ENCODE measurements around the gene SBSN.
A peak's percentile ranks its signal among the peaks of the same experiment; 100 is the strongest.

The SBSN gene, protein sequence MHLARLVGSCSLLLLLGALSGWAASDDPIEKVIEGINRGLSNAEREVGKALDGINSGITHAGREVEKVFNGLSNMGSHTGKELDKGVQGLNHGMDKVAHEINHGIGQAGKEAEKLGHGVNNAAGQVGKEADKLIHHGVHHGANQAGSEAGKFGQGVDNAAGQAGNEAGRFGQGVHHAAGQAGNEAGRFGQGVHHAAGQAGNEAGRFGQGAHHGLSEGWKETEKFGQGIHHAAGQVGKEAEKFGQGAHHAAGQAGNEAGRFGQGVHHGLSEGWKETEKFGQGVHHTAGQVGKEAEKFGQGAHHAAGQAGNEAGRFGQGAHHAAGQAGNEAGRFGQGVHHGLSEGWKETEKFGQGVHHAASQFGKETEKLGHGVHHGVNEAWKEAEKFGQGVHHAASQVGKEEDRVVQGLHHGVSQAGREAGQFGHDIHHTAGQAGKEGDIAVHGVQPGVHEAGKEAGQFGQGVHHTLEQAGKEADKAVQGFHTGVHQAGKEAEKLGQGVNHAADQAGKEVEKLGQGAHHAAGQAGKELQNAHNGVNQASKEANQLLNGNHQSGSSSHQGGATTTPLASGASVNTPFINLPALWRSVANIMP

DNA sequence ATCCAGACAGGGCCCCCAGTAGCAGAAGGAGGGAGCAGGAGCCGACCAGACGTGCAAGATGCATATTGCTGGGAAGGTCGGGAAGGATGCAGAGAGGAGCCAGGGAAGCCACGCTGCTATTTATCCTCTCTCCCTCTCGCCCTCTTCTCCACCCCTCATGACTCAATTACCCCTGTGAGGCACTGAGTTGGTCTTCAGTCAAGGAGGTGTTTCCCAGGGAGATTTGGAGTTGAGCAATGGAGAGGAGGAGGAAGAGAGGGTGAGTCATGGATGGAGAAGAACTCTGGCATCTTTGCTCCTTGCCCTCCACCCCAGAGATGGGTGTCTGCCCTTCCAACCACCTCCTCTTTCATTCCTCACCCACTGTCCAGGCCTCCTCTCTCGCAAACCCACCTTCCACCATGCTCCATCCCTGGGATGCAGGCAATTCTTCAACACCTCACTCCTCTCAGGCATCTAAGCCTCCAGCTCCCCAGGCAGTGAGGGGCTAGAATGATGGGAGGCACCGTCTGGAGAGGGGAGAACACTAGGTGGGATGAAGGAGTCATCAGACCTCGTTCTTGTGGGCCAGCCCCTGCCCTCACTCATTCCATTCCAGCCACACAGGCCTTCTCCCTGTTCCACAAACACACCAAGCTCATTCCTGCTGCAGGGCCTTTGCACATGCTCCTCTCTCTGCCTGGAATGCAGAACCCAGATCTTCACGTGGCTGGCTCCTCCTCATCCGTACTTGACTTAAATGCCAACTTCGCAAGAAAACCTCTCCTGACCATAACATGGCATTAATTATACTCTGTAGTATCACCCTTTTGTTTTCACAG lies at the start of gene SBSN:
SBSN (minus strand) TSS at position 94 of the 821 bp plus-strand sequence; CDS start at position 64, 30 bp downstream.
- no peak for DNase-seq

DNA sequence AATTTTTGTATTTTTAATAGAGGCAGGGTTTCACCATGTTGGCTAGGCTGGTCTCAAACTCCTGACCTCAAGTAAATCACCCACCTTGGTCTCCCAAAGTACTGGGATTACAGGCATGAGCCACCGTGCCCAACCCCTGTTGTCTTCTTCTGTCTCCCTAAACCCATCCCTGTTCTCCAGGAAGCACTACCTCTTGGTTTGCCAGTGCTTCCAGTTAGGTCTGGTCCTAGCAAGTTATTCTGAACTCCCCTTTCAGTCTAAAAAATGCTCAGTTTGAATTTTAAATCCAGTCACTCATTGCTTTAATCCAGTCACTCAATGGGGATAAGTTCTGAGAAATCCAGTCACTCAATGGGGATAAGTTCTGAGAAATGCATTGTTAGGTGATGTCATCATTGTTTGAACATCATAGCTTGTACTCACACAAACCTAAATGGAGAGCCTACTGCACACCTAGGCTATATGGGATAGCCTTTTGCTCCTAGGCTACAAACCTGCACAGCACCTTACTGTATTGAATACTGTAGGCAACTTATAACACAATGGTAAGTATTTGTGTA lies 43.4 kb upstream of the SBSN start:
- no peak for DNase-seq

DNA sequence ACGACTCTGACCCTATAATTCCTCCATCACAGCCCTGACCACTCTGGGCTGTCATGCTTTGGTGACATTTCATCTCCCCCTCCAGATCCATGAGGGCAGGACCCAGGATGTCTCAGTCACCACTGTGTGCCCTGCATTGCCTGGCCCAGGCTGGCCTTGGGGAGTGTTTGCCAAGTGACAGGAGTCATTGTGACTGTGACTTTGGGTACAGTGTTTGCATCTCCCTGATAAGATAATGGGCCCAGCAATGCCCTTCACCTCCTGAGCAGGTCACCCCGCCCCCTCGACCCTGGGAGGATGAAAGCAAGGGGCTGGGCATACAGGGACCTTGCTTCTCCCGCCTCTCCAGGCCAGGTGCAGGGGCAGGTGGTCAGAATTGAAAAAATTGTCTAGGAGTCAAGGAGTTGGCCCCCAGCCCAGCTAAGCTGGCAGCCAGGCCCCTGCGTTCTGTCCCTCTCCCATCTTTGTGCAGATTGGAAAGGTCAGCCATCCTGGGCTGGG lies 41.2 kb upstream of the SBSN start:
- DNase-seq, result no peak

DNA sequence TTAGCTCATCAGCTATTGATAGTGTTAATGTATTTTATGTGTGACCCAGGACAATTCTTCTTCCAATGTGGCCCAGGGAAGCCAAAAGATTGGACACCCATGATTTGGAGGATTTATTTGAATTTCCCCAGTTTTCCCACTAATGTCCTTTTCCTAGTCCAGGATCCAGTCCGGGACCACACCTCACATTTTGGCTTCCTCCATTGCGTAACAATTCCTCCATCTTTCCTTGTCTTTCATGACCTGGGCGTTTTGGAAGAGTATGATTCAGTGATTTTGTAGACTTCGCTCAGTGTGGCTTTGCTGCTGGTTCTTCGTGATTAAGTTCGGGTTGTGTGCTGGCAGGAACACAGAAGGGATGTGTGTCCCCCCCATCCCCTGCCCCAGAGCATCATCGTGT lies 38.6 kb upstream of the SBSN start:
- DNase-seq, result no peak

DNA sequence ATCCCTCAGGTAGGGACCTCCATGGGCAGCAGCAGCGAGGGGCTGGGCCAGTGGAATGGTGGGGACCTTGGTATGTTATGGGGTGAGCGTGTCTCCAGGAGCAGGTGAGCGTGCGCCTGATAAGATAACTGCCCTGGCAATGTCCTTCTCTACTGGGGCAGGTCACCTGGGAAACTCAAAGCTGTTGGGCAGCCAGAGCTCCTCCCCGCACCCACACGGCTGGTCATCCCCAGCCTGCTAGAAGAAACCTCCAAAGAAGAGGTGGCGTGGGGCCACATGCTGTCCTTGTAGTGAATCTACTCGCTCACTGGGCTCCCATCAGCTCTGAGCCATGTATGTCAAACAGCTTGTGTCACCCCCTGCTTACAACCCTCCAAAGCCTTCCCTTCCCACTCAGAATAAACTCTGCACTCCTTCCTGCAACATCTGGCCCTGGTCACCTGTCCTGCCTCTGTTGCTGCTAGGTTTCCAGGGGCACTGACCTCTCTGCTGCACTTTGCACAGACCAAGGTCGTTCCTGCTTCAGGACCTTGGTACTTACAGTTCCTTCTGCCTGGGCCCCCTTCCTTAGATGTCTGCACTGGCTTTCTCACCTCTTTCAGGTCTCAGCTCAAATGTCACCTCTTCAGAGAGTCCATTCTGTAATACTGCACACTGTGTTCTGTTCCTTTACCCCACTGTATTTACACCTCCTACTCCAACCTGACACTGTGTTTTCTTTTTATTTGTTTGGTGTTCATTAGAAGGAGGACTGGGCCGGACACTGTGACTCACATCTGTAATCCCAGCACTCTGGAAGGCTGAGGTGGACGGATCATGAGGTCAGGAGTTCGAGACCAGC lies 37.1 kb upstream of the SBSN start:
- no peak for DNase-seq

DNA sequence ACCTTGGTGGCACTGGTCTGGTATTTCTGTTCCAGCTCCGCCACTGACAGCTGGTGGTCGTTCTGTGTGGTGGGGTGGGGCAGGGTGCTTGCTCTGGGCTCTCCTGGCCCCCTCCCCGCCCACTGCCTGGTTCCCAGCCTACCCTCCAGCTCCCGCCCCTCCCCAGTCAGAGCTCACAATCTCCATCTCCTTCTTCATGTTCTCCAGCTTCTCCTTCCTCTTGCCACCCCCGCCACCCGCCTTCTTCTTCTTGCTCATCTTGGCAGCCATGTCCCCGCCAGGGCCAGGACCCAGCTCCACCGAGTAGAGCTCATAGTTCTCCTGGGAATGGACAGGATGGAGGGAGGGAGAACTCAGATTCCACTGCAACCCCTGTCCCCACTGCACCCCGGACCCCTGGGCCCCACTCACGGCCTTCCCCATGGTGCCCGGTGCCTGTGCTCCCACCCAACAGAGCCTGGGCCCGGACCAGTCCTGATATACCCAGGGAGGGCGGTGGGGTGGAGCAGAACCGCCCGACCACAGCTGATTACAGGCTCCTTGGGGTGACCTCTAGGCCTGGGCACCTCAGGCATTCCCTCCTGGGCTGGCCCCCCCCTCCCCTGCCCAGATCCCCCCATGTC lies 35.2 kb upstream of the SBSN start, which contains the start of gene ATP4A:
ATP4A (minus strand) TSS at position 452 of the 623 bp plus-strand sequence; CDS start at position 423, 29 bp downstream.
- DNase-seq, result no peak

DNA sequence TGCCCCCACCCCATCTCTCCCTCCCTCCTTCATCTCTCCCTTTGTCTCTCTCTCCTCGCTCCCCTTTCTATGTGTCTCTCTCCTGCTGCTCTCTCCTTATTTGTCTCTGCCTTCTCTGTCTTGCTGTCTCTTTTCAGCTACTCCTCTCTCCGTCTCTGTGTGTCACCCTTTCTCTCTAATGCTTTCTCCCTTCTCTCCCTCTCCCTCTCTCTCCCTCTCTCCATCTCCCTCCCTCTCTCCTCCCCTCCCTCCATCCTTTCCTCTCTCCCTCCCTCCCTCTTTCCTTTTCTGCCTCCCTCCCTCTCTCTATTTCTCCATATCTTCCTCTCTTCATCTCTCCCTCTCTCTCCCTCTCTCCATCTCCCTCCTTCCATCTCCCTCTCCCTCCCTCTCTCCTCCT lies 34.7 kb upstream of the SBSN start:
- DNase-seq, result no peak

DNA sequence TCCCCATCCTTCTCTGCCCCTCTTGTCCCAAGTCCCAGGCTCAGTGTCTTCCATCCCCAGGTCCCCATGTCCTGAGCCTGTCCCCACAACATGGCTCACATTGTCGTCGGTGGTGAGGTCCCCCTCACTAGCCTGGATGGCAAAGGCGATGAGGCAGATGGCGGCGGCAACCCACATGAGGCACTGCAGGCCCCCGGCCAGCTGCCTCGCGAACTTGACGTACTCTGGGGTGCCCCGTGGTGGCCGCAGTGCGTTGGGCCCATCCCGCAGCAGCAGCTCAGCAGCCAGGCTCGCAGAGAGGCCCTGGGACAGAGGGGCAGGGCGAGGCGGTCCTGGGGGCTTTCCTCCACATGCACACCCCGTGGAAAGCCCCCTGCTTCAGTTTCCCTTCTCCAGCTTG lies 34.2 kb upstream of the SBSN start:
- DNase-seq, result no peak

DNA sequence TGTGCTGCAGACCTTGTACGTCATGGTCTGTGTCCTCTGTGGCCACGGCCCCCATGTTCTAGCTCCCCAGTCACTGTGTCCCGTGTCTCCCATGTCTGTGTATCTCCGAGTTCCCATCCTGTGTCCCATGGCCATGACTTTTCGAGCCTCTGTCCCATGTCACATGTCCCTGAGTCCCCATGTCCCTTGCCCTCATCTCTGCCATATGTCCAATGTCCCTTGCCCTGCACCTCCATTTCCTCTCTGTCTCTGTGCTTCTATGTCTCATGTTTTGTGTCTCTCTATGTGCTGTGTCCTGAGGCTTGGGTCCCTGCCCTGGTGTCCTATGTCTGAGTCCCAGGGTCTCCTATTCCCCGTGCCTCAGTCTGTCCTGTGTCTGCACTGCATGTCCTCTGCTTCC lies 33.3 kb upstream of the SBSN start:
- DNase-seq, result no peak

DNA sequence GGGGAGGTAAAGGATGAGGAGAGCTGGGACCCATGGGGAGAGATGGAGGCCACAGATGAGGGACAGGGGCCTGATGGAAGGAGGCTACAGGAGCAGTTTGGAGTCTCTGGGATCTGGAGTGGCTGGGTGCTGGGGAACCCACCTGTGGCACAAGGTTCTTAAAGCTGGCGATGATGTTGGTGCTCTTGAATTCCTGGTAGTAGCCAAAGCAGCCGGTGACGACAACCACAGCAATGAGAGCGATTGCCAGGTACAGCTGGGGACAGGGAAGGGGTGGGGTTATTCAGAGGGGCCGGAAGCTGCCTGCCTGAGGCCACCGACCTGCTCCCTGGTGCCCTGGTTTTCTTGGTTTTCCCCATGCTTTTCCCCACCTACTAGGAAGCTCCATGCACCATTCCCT lies 32.6 kb upstream of the SBSN start:
- DNase-seq, result no peak

DNA sequence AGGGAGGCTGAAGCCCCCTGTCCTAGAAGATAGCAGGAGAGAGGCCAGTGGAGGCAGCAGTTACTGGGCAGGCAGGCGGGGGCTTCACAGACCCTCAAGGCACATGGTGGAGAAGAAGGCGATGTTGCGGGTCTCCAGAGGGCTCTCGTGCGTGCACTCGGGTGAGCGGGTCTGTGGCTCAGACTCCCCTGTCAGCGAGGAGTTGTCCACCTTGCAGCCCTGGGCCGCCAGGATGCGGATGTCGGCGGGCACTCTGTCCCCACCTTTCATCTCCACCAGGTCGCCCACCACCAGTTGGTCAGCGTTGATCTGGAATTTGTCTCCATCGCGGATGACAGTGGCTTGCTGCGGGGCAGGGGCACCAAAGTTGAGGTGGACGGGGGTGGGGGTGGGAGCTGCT lies 32.2 kb upstream of the SBSN start:
- DNase-seq, result no peak

DNA sequence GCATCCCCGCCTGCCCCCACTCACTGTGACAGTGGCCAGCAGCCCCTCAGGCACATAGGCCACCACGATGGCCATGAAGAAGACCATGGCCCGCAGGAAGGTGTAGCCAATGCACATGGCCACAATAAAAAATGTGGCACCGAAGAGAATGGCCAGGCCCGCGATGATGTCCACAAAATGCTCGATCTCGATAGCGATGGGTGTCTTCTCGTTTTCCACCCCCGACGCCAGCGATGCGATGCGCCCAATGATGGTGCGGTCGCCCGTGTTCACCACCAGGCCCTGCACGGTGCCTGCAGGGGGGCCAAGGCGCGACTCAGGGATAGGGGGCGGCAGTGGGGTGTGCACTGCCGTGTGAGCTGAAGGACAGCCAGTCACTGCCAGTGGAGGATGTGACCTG lies 31.7 kb upstream of the SBSN start:
- DNase-seq, result no peak

DNA sequence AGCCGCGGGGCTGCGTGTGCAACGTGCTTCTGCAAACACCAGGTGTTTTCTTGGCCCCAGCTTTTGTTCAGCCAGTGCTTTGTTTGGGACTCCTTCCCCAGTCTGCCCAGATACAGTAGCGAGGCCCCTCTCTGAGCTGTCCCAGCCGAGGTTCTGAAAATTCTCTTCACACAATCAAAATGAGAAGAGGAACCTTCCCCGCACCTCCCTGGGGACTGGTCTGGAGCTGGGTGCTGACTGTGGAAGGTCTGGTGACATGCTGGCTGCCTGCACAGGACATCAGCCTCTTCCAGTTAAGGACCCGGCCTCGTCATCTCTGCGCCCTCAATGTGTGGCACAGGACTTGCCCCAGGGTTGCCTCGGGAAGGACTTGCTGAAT lies 31.2 kb upstream of the SBSN start:
- DNase-seq, result no peak

DNA sequence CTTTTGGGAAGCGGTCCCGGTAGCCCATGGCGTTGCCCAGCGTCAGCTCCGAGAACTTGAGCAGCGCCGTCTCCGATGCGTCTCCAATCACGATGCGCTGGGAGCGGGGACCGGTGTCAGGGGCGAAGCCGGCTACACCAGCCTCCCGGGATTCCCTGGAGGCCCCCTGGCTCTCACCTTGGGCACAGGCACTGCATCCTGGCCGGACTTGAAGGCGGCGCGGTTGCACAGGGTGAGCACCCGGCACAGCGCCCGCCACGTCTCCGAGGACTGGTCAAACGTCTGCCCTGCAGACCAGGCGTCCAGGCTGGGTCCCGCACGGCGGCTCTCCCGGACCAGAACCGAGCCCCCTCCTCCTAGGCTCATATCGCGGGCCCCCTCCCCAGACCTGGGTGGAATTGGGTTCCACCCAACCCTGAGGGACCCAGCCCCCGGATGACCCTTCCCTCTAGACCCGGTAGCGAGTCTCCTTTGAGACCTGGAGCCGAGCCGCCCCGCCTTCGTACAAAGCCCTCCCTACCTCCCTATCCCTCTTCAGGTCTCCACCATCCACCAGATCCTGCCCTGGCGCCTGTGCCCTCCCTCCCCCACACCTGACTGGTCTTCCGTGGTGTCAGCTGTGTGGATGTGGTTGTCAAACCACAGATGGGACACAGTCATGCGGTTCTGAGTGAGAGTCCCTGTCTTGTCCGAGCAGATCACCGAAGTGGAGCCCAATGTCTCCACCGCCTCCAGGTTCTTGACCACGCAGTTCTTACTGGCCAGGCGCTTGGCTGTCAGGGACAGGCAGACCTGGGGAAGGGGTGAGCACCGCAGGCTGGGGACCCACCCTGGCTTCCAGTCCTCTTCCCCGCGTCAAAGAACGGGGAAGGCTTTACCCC lies 30.5 kb upstream of the SBSN start:
- DNase-seq, result no peak

DNA sequence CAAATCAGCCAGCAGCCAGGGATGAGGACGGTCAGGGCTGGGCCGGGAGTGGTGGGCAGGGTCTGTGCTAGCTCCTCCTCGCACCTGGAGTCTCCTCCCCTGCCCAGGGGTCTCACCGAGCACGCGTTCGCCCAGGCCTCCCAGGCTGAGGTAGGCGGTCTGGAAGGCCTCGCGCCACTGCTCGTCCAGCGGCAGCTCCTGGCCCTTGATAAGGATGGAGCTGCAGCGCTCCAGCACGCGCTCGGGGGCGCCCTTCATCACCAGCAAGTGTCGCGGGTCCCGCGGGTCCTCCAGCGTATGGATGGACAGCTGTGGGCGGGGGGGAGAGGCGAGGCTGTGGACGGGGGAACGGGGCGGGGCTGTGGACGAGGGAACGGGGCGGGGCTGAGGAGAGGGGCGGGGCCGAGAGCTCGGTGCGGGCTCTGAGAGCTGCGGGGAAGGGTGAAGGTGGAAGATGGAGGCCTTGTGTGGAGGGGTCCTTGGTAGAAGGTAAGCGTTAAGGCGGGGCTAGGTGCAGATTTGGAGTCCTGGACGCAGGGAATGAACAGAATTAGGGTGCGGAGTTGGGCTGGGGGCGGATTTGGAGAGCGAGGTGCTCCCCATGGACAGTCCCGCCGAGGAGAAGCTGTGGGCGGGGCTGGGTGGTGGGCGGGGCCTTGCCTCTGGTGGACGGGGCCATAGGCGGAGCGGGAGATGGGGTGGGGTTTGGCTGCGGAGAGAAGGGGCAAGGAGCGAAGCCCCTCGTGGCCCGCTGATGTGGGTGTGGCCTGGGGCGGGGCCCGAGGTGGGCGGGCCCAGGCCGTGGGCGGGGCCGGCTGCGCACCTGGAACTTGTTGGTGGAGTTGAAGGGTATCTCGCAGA lies 29.7 kb upstream of the SBSN start:
- peak; percentile 26 for DNase-seq

DNA sequence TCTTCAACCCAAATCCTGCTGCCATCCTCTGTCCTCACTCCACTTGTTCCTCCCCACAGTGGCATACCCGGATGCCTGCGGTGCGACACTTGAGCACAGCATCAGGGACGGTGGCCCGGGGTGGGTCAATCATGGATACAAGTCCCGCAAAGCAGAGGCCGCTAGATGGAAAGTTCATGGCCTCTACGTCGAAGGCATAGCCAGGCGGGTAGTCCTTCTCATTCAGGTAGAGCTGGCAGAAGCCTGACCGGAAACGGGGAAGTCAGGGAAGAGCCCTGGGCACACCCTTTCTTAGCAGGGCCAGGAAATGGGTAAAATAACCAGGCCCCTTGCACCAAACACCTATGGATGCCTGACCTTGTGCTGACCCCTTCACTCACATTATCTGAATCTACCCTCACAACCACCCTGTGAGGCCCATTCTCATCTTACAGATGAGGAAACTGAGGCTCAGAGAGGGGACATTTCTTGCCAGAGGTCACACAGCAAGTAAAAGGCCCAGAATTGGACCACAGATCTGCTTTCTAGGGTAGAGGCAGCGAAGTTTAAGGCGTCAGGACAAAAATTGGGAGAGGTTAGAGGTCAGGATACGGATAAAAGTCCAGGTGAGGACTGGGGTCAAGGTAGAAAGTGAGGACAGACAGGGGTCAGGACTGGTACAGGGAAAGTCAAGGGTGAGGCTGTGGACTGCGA lies 28.9 kb upstream of the SBSN start:
- no peak for DNase-seq

DNA sequence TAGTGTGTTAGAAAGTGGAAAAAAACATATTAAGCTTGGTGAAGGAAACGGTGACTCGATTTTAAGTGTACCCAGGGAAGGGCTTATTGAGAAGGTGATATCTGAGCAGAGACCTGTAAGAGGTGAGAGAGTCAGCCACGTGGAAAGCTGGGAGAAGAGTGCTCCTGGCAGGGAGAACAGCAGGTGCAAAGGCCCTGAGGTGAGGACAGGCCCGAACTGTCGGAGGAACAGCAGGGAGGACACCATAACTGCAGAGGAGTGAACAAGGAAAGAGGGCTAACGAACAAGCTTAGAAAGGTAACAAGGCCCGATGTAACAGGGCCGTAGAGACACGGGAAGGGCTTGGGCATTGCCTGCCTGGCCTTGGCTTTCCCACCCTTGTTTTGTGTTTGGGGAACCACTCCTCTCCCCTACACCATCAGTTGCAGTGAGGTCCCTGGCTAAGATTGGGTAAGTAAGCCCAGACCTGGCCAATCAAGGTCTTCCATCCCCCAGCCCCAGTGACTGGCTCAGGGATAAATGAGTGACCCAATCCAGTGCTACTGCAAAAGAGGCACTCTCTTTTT lies 28.0 kb upstream of the SBSN start:
- no peak for DNase-seq

DNA sequence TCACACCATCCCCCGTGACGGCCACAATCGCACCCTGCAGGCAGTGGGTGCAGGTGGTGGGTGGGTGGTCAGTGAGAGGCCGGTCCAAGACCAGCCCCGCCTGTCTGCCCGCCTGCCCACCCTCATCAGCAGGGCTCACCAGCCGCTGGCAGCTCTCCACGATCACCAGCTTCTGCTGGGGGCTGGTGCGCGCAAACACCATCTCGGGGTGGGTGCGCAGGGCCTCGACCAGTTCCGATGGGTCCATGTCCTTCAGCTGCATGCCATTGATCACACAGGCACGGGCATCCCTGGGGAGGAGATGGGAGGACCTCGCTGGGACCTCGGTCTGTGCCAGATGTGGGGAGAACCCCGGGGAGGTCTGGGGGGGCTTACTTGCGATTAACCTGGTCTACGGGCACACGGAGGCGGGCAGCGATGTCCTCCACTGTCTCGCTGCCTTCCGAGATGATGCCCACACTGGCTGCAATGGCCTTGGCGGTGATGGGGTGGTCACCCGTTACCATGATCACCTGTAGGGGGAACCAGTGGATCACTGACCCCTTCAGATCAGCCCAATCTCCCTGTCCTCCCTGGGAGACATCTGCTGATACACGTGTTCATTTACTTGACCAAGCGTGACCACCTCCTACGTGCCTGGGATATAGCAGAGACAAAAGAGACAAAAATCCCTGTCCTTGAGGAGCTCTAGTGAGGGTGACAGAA lies 27.3 kb upstream of the SBSN start:
- DNase-seq, result no peak
